OCI-LY7 (cell line): ENCODE measurements around the gene RPS8. TPM values are rescaled to one million over a fixed set of nuclear protein-coding genes. Genes with fewer than 3 reads are reported as not detected.

ENCODE experiments used
- BruUV-seq: library from RNA; stranded (reverse); fragments of 400-500 nt; replicated peaks from 2 replicates; lab custom pipeline; 2021; lab: Mats Ljungman, UMichigan
- CTCF ChIA-PET: fragments of 300-600 bp; sonication (Branson Sonifier 250); formaldehyde crosslinking; loops from one replicate; lab custom pipeline; 2022; ENCODE audit warnings: antibody characterized with exemption; ENCODE audit not compliant: unreplicated experiment; lab: Charles Lee
- POLR2A ChIA-PET: fragments of 300-600 bp; sonication (Branson Sonifier 250); formaldehyde crosslinking; loops from one replicate; lab custom pipeline; 2022; ENCODE audit warnings: antibody characterized with exemption; lab: Charles Lee
- DNase-seq: peaks from one replicate; pipeline ENCODE4 v3.0.0-alpha.2; 2015; ENCODE audit warnings: low spot score
- H2AFZ ChIP-seq: fragments of 200-600 bp; sonication (generic), shearing (Covaris generic); 2 replicates; pipeline ENCODE4 v1.6.1; 2014; ENCODE audit warnings: mild to moderate bottlenecking, antibody characterized with exemption, low read length, moderate library complexity
- H3K27ac ChIP-seq: fragments of 200-600 bp; sonication (generic); 2 replicates; pipeline ENCODE4 v1.5.1; 2014; ENCODE audit warnings: mixed run types, low read depth, mild to moderate bottlenecking, moderate library complexity, low read length, inconsistent platforms; ENCODE audit not compliant: poor library complexity, severe bottlenecking
- H3K36me3 ChIP-seq: fragments of 200-600 bp; sonication (generic); 2 replicates; pipeline ENCODE4 v1.6.1; 2014; ENCODE audit warnings: mild to moderate bottlenecking, antibody characterized with exemption, low read length, moderate library complexity, mixed read lengths; ENCODE audit not compliant: insufficient read depth
- H3K4me1 ChIP-seq: fragments of 200-600 bp; sonication (generic); 2 replicates; pipeline ENCODE4 v1.5.1; 2014; ENCODE audit warnings: mild to moderate bottlenecking, low read length; ENCODE audit not compliant: insufficient read depth, poor library complexity, severe bottlenecking
- H3K4me2 ChIP-seq: fragments of 200-600 bp; sonication (generic); 2 replicates; pipeline ENCODE4 v1.6.1; 2014; ENCODE audit warnings: mild to moderate bottlenecking, low read length
- H3K4me3 ChIP-seq: fragments of 200-600 bp; sonication (generic); 2 replicates; pipeline ENCODE4 v1.5.1; 2014; ENCODE audit warnings: mild to moderate bottlenecking, low read depth, low read length; ENCODE audit not compliant: poor library complexity, severe bottlenecking
- H3K79me2 ChIP-seq: fragments of 200-600 bp; sonication (generic); 2 replicates; pipeline ENCODE4 v1.6.1; 2016; ENCODE audit warnings: low read depth, mild to moderate bottlenecking, low read length, moderate library complexity, mixed read lengths; ENCODE audit not compliant: insufficient read depth
- H3K9me2 ChIP-seq: fragments of 200-600 bp; sonication (generic); 2 replicates; pipeline ENCODE4 v1.6.1; 2016; ENCODE audit warnings: mild to moderate bottlenecking, low read length, mixed read lengths; ENCODE audit not compliant: insufficient read depth
- H3K9me3 ChIP-seq: fragments of 200-600 bp; sonication (generic); 2 replicates; pipeline ENCODE4 v1.6.1; 2014; ENCODE audit warnings: mild to moderate bottlenecking, mixed run types, low read length, mixed read lengths
- H4K20me1 ChIP-seq: fragments of 200-600 bp; sonication (generic); 2 replicates; pipeline ENCODE4 v1.6.1; 2014; ENCODE audit warnings: mild to moderate bottlenecking, antibody characterized with exemption, low read length, moderate library complexity, mixed read lengths; ENCODE audit not compliant: insufficient read depth
- EZH2phosphoT487 ChIP-seq: fragments of 200-600 bp; sonication (generic); IDR thresholded peaks from 2 replicates; pipeline ENCODE4 v1.6.1; 2018; ENCODE audit warnings: low read depth, borderline replicate concordance, mild to moderate bottlenecking, mixed run types, antibody characterized with exemption, low read length, moderate library complexity, mixed read lengths
- intact Hi-C: fragments of 100-400 bp; cut with micrococcal nuclease; formaldehyde crosslinking; loops from one replicate; pipeline ENCODE4 v1.10.0; 2022; ENCODE audit not compliant: unreplicated experiment
- total RNA-seq, 2 experiments: library from RNA; depleted of rRNA in 1 of 2; stranded (reverse); fragments of >200 nt in 1 of 2; shearing (Covaris generic) in 1 of 2; gene quantifications; 2 replicates each; pipeline ENCODE4 v1.2.3, GENCODE V29; 2014 to 2022
- TF ChIP-seq, protein P1 (sequence below): fragments of 200-600 bp; sonication (generic); conservative IDR thresholded peaks from 2 replicates; pipeline ENCODE4 v1.5.1; 2014; ENCODE audit warnings: mild to moderate bottlenecking, antibody characterized with exemption, low read length, moderate library complexity, mixed read lengths

The RPS8 gene
- total RNA-seq, 2 experiments from 2014 or later, result 2,707 to 4,355 TPM

DNA sequence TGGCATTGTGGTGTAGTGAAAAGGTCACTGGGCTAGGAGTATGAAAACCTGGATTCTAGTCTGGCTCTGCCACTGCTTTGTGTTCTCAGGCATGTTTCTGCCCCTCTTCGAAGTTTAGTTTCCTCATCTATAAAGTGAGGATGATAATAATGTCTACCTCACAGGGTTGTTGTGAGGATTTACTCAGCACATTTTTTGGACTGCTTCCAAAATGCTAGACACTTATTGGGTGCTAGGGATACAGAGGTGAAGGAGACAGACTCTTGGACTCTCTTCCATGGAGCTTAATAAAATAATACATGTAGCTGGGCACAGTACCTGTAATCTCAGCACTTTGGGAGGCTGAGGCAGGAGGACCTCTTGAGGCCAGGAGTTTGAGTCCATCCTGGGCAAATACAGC, 32.1 kb upstream of the RPS8 start:
- H3K9me2 ChIP-seq, result no peaks in the 10 kb centered on the region
- H3K4me3 ChIP-seq, result peak overlapping the region; percentile 13
- peaks cover 81% of the 10 kb centered on the region for H3K36me3 ChIP-seq
- ChIA-PET POLR2A (interaction anchor here (0.6 to 4.9 kb wide), 8 partner anchors 9 to 231 kb away, joined by 3 to 45 read pairs (median 3); partner anchors contain the start of genes RNU5D-1 and RPS8), CTCF (interaction anchor here (1.1 kb wide), 1 partner anchor 57 kb away, joined by 5 read pairs; the partner anchor contains the start of gene PLK3)
- peak overlapping the region; percentile 46 for H3K4me2 ChIP-seq
- peaks cover 5% of the 10 kb centered on the region; the same call in 1 of the 2 replicates for H4K20me1 ChIP-seq
- H3K27ac ChIP-seq, result no peak overlapping the region
- TF ChIP-seq, protein P1, sequence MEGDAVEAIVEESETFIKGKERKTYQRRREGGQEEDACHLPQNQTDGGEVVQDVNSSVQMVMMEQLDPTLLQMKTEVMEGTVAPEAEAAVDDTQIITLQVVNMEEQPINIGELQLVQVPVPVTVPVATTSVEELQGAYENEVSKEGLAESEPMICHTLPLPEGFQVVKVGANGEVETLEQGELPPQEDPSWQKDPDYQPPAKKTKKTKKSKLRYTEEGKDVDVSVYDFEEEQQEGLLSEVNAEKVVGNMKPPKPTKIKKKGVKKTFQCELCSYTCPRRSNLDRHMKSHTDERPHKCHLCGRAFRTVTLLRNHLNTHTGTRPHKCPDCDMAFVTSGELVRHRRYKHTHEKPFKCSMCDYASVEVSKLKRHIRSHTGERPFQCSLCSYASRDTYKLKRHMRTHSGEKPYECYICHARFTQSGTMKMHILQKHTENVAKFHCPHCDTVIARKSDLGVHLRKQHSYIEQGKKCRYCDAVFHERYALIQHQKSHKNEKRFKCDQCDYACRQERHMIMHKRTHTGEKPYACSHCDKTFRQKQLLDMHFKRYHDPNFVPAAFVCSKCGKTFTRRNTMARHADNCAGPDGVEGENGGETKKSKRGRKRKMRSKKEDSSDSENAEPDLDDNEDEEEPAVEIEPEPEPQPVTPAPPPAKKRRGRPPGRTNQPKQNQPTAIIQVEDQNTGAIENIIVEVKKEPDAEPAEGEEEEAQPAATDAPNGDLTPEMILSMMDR, result no peak
- no peak for TF ChIP-seq EZH2phosphoT487
- peaks cover 34% of the 10 kb centered on the region for H3K4me1 ChIP-seq
- H3K79me2 ChIP-seq, result peaks cover 77% of the 10 kb centered on the region
- H2AFZ ChIP-seq, result no peak overlapping the region
- no peak for DNase-seq
- H3K9me3 ChIP-seq, result no peaks in the 10 kb centered on the region
- intact Hi-C loops, result no loop called here
- no TSS peak for BruUV-seq

DNA sequence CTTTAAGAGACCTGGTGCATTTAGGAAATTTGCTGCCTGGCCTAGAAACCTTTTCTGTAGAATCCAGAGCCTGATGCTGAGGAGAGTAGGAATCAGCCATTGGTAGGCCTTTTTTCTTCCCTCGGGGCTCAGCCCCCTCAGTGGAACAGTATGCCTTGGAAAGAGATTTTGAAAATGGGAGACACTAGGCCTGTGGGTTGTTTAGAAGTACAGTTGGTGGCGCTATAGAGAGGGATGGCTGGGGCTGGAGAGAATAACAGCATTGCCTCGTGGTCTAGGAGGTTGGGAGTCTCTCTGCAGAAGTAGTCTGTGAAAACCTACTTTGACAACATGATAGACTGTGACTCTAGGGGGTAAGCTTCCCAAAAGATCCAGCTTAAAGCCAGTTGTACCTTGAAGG, 27.5 kb upstream of the RPS8 start:
- peaks cover 97% of the 10 kb centered on the region for H3K36me3 ChIP-seq
- H2AFZ ChIP-seq, result no peak overlapping the region
- H3K4me2 ChIP-seq, result no peak overlapping the region
- CTCF ChIA-PET, result no interaction called here
- intact Hi-C loops, result no loop called here
- TF ChIP-seq, protein P1, result peak; percentile 39; the same call in 1 of the 2 replicates
- no peak for TF ChIP-seq EZH2phosphoT487
- POLR2A ChIA-PET, result interaction anchor here (1.0 to 3.4 kb wide), 3 partner anchors 16 to 916 kb away, joined by 3 to 21 read pairs (median 12); partner anchors contain the start of genes RNU5D-1 and RPS8
- peaks cover 53% of the 10 kb centered on the region; the same call in 1 of the 2 replicates for H3K79me2 ChIP-seq
- H3K9me3 ChIP-seq, result no peaks in the 10 kb centered on the region
- H3K9me2 ChIP-seq, result no peaks in the 10 kb centered on the region
- DNase-seq, result no peak
- no peak overlapping the region for H3K27ac ChIP-seq
- H4K20me1 ChIP-seq, result no peaks in the 10 kb centered on the region; the same call in 1 of the 2 replicates
- peaks cover 11% of the 10 kb centered on the region for H3K4me1 ChIP-seq
- no peak overlapping the region for H3K4me3 ChIP-seq
- BruUV-seq, result no TSS peak

DNA sequence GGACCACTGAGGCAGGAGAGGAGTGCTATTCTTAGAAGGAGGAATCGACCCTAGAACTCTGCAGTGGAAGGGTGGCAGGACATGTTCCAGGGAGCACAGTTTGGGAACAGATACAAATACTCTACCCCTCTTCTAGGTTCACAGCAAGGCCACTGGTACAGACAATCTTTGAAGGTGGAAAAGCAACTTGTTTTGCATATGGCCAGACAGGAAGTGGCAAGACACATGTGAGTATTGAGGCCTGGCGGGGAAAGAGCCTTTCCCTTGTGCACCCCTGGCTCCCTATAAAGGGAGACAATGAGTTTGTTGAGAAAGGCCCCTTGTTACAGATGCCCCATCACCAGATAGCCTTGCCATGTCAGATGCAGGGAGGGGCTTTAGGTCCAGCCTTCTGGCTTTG, 17.9 kb upstream of the RPS8 start:
- no TSS peak for BruUV-seq
- H3K9me3 ChIP-seq, result no peaks in the 10 kb centered on the region
- H3K79me2 ChIP-seq, result no peaks in the 10 kb centered on the region
- no peaks in the 10 kb centered on the region for H4K20me1 ChIP-seq
- H3K36me3 ChIP-seq, result peaks cover 100% of the 10 kb centered on the region
- intact Hi-C loops, result no loop called here
- H2AFZ ChIP-seq, result no peak overlapping the region
- H3K4me2 ChIP-seq, result peak overlapping the region; percentile 75
- peaks cover 24% of the 10 kb centered on the region for H3K4me1 ChIP-seq
- TF ChIP-seq, protein P1, result no peak
- TF ChIP-seq EZH2phosphoT487, result no peak
- peak overlapping the region; percentile 25 for H3K4me3 ChIP-seq
- POLR2A ChIA-PET, result no interaction called here
- no peaks in the 10 kb centered on the region for H3K9me2 ChIP-seq
- CTCF ChIA-PET, result no interaction called here
- H3K27ac ChIP-seq, result peak overlapping the region; percentile 64
- DNase-seq, result peak; percentile 67
